WI38 (cell line): Measurements from ENCODE around the gene FAT2.

ENCODE experiments used
- H3K4me3 ChIP-seq: 2 replicates; pipeline ENCODE4 v1.5.1; 2011; ENCODE audit warnings: low read depth, mild to moderate bottlenecking, control low read depth, low read length
- TF ChIP-seq, protein P1 (sequence below): IDR thresholded peaks from 2 replicates; pipeline ENCODE4 v1.5.1; 2012; ENCODE audit warnings: low read depth, mild to moderate bottlenecking, control low read depth, low read length

FAT2 gene

DNA sequence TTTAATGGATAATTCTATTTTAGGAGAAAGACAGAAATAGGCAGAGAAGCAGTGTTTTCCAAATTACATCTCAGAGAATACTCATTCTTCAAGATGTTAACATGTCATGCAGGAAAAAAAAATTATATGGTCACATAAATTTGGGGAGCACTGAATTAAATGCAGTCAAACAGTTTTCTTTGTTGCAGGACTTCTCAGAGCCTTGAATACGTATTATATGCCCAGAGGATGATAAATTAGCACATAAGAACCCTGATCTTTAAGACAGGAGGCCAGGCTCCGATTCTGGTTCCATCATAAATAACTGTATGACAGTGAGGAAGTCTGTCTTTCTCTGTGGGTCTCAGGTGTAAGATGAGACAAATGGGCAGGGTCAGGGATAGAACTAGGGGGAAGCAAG, 41.4 kb downstream of the FAT2 start:
- TF ChIP-seq, protein P1, sequence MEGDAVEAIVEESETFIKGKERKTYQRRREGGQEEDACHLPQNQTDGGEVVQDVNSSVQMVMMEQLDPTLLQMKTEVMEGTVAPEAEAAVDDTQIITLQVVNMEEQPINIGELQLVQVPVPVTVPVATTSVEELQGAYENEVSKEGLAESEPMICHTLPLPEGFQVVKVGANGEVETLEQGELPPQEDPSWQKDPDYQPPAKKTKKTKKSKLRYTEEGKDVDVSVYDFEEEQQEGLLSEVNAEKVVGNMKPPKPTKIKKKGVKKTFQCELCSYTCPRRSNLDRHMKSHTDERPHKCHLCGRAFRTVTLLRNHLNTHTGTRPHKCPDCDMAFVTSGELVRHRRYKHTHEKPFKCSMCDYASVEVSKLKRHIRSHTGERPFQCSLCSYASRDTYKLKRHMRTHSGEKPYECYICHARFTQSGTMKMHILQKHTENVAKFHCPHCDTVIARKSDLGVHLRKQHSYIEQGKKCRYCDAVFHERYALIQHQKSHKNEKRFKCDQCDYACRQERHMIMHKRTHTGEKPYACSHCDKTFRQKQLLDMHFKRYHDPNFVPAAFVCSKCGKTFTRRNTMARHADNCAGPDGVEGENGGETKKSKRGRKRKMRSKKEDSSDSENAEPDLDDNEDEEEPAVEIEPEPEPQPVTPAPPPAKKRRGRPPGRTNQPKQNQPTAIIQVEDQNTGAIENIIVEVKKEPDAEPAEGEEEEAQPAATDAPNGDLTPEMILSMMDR: no peak
- H3K4me3 ChIP-seq: no peak overlapping the region

DNA sequence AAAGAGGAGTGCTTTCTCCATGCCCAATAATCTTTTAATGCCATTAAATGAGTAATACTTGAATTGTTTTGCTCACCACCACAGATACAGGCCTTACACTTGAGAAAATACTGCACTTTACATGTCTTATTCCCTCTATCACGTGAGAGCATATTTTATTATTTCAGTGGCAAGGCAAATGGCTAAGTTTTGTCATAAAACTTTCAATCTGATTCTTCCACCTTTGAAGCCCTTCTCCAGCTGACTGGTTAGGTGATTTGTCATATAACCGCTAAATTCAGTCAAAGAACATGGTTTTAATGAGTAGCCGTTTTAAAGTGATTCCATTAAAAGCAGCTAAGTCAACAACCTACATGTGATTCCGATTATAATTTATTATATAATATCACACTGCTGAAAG, 43.8 kb downstream of the FAT2 start:
- TF ChIP-seq, protein P1: no peak

DNA sequence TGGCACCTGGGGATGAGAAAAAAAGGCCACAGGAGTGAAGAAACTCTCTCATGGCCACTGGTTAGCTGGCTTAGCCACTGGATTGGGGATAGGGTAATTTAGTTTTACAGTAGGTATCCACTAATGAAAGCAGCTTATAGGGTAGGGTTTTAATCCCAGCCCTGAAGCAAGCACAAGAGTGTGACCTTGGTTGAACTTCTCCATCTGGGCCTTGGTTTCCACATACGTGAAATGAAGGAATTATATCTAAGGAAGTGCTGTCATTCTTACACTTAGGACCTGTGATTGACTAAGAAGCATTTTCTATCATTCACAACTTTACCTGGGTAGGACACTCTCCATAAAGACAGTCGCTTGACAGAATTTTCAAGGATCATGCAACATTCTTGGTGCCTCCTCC, 49.6 kb downstream of the FAT2 start:
- H3K4me3 ChIP-seq: no peak overlapping the region
- TF ChIP-seq, protein P1: no peak

More for the DNA sequence above, 43.8 kb downstream of the FAT2 start:
- H3K4me3 ChIP-seq: no peak overlapping the region
